ENCODE data around the gene MAP2K2.

GRCh38 chr19:4051175-4052101, 72.5 kb downstream of the MAP2K2 start:
- TF ChIP-seq POLR2A (IDR thresholded peaks at IDR 0.05) (no peak), CTCF (IDR thresholded peaks at IDR 0.05) (no peak), POLR2AphosphoS5 (IDR thresholded peaks at IDR 0.05) (no peak), EP300 (IDR thresholded peaks at IDR 0.05; ENCODE audit: low read depth) (no peak)
